ENCODE data around the gene RHAG.

RHAG gene

DNA sequence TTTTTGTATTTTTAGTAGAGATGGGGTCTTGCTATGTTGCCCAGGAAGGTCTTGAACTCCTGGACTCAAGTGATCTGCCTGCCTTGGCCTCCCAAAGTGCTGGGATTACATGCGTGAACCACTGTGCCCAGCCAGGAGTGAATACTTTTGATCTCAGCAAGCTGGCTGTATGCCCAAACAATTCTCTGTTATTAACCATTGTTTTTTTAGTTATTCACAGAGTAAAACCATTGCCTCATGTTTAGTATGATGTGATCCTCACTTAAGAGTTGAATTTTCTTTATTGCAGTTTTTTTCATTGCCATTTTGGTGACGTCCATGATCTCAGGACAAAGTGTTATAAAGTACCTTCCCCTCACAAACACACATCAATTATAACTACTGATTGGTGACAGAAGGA, 71.4 kb downstream of the RHAG start:
- no peak for DNase-seq (ENCODE audit: low read depth, low spot score)

DNA sequence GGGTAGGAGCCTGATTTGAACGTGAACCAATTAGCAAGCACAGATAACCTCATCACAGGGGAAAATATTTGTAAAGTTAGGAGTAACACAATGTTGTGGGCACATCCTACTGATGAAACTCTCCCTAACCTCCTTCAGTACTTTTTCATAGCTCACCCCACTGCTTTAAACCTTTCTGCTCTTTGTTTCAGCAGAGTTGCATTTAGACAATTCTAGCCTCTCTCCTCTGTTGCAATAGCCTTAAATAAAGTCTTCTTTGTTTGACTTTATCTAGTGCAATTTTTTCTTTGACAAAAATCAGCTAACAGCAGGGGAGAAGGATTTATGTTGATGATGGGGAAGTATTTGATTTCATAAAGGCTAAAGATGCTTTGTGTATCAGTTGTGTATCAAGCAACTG, 72.1 kb downstream of the RHAG start:
- no peak for DNase-seq (ENCODE audit: low read depth, low spot score)

DNA sequence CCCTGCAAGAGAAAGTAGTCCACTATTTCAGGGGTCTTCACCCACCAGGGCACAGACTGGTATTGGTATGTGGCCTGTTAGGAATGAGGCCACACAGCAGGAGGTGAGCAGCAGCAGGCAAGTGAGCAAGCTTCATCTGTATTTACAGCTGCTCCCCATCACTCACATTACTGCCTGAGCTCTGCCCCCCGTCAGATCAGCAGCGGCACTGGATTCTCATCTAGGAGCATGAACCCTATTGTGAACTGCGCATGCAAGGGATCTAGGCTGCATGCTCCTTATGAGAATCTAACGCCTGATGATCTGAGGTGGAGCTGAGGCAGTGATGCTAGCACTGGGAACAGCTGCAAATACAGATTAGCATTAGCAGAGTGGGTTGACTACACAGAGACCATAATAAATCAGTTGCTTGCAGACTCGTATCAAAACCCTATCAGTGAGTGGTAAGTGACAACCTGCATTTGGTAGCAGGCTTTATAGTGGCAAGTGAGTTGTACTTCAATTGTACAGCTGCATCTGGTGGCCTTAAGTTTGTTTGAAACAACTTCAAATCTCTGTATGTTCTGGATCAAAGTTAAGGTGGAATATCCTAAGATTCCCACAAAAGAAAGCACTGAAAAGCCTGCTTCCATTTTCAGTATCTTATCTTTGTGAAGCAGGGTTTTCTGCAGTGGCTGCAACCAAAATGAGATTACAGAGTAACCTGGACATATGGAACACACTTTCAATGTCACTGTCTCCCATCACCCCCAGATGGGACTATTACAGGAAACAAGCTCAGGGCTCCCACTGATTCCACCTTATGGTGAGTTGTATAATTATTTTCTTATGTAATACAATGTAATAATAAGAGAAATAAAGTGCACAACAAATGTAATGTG, 73.4 kb downstream of the RHAG start:
- DNase-seq (ENCODE audit: low read depth, low spot score) = no peak

DNA sequence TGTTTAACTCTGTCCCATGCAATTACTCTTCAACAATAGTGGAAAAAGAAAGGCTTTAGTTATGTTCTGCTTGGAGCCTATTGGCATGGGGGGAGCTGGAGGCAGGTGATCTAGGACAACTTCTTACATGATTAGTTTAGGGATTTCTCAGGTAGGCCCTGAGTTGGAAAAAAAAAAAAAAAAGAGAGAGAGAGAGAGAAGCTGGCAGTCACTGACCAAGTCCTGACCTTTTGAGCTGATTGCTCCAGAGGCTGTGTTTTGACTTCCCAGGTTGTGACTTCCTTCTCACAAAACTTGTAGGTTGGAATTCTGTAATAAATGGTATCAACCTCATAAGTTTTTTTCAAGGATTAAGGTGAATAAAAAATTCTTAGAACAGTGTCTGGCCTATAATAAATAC, 78.4 kb downstream of the RHAG start:
- no peak for DNase-seq (ENCODE audit: low read depth, low spot score)

DNA sequence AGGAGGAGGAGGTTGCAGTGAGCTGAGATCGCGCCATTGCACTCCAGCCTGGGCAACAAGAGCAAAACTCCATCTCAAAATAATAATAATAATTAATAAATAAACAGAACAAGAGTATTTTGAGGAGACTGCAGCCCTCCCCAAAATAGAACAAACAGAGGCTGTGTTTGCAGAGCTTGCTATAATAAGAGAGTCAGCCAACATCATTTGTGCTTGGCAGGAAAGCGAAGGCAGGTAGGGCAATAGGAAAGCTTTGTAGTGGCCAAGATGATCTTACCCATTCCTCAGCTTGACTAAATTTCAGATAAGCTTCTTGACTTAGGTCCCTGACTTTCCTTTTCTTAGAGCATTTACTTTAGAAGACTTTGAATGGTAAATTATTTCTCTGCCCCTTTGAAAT, 79.5 kb downstream of the RHAG start:
- no peak for DNase-seq (ENCODE audit: low read depth, low spot score)

- peak; percentile 87 for DNase-seq (ENCODE audit: low read depth, low spot score)
These were observed 80.2 kb downstream of the RHAG start for GRCh38 chr6:49556429-49556837.

- DNase-seq (ENCODE audit: low read depth, low spot score) = no peak
These were observed 80.7 kb downstream of the RHAG start for GRCh38 chr6:49555951-49556350.

Data from astrocyte of the hippocampus (primary cell).